Psoas muscle (tissue), 8 donors: ENCODE measurements around the gene MRPL43. TPM values are rescaled to one million over a fixed set of nuclear protein-coding genes. Genes with fewer than 3 reads are reported as not detected.

Source experiments
- ATAC-seq, 4 donors: fragments of 200-7000 bp; cut with Tn5 transposase; one replicate each; pipeline ENCODE4 v1.9.1; 2020; ENCODE audit warnings: moderate library complexity in 3 of 4, mild to moderate bottlenecking in 2 of 4
- DNase-seq, 2 donors: peaks; one replicate each; pipeline ENCODE4 v3.0.0-alpha.2; 2020
- H3K27ac ChIP-seq: fragments of 200-600 bp; one replicate; pipeline ENCODE4 v1.8.0; 2022
- H3K27me3 ChIP-seq, 3 donors: fragments of 200-600 bp in 1 of 3; one replicate each; pipeline versions ENCODE4 v1.6.1 to v1.8.0; 2013 to 2022; ENCODE audit warnings: low read length in 2 of 3, mild to moderate bottlenecking in 2 of 3, moderate library complexity in 1 of 3; ENCODE audit not compliant: insufficient read depth in 3 of 3
- H3K36me3 ChIP-seq, 2 donors: fragments of 200-600 bp in 1 of 2; one replicate each; pipeline versions ENCODE4 v1.6.1 to v1.8.0; 2013 to 2022; ENCODE audit warnings: low read depth in 1 of 2, mild to moderate bottlenecking in 1 of 2, moderate library complexity in 1 of 2; ENCODE audit not compliant: insufficient read depth in 1 of 2
- H3K4me1 ChIP-seq: fragments of 200-600 bp; one replicate; pipeline ENCODE4 v1.8.0; 2022
- H3K4me3 ChIP-seq: fragments of 200-600 bp; one replicate; pipeline ENCODE4 v1.8.0; 2022; ENCODE audit warnings: mild to moderate bottlenecking
- H3K9me3 ChIP-seq: fragments of 200-600 bp; one replicate; pipeline ENCODE4 v1.8.0; 2022
- CTCF ChIP-seq: fragments of 200-600 bp; IDR thresholded peaks from one replicate; pipeline ENCODE4 v1.8.0; 2022; ENCODE audit warnings: antibody characterized with exemption
- WGBS, 3 donors: extraction: QIAGEN DNeasy Blood & Tissue Kit; methylation state at CpG; one replicate each; pipeline versions ENCODE4 v1.1.6 to v1.1.7; 2013; 5-methylcytosine and 5-hydroxymethylcytosine counted together
- intact Hi-C, 2 donors: fragments of 100-400 bp; cut with DNase I; formaldehyde crosslinking; loops; one replicate each; pipeline versions ENCODE4 v1.11.0 to v1.14.2; 2022
- polyA plus RNA-seq, 3 donors: library from polyadenylated mRNA; stranded (reverse); fragments of 200-250 nt; gene quantifications; one replicate each; pipeline ENCODE4 v1.2.3, GENCODE V29; 2013
- total RNA-seq, 4 donors: library from RNA; stranded (reverse); fragmentation: NEBNext Ultra II Directional in 2 of 4; extraction: Animal tissue kit (Norgen Biotek cat#: 25700) in 2 of 4; gene quantifications; one replicate each; pipeline versions ENCODE4 v1.2.1 to v1.2.4, GENCODE V29; 2021 to 2023
- donor health status: healthy with polysubstance abuse.
- donor health status: DM: no; HTN: no; CAD: no; lungs with moderate emphysema.
- donor health status: Bipolar disorder and iron deficiency.
- donor health status: healthy.
- donor health status: DM: yes; HTN: yes; CAD: no.
- donor health status: DM: no; HTN: no; CAD: no.
- donor health status: DM: no; HTN: no; CAD: no.
- donor health status: DM: yes; HTN: yes; CAD: no.

MRPL43 gene
- total and polyA plus RNA-seq, 7 donors = 56.6 to 159 (median 90.1) TPM

- Histone ChIP-seq H3K27me3 (peaks cover 0 to 11% (median 3%) of the 10 kb centered on the region in 3 donors), H3K4me1 (no peaks in the 10 kb centered on the region), H3K27ac (no peak overlapping the region), H3K9me3 (no peaks in the 10 kb centered on the region), H3K4me3 (no peak overlapping the region), H3K36me3 (no peaks in the 10 kb centered on the region)
- peak in 1 of 2 donors; percentile 36 for DNase-seq
- 90 to 94% (median 91%) methylated on average over 15 of the region's 15 CpGs for WGBS, 3 donors
- ATAC-seq = no peak
- intact Hi-C loops = no loop called here
- TF ChIP-seq CTCF = no peak
Measured at GRCh38 chr10:101022967-101023705, 35.8 kb upstream of the MRPL43 start.

GRCh38 chr10:101021692-101022251, 34.5 kb upstream of the MRPL43 start:
- no peaks in the 10 kb centered on the region for H3K36me3 ChIP-seq
- H3K9me3 ChIP-seq = no peaks in the 10 kb centered on the region
- H3K27me3 ChIP-seq = peaks cover 0 to 13% (median 3%) of the 10 kb centered on the region in 3 donors
- intact Hi-C loops = no loop called here
- TF ChIP-seq CTCF = no peak
- 82 to 87% (median 86%) methylated on average over 11 of the region's 11 CpGs for WGBS, 3 donors
- H3K4me1 ChIP-seq = no peaks in the 10 kb centered on the region
- no peak overlapping the region for H3K4me3 ChIP-seq
- DNase-seq = peak in 1 of 2 donors; percentile 31
- no peak overlapping the region for H3K27ac ChIP-seq
- ATAC-seq = no peak

GRCh38 chr10:101021239-101021638, 33.9 kb upstream of the MRPL43 start:
- Histone ChIP-seq H3K4me3 (no peak overlapping the region), H3K36me3 (no peaks in the 10 kb centered on the region), H3K27me3 (peaks cover 0 to 13% (median 3%) of the 10 kb centered on the region in 3 donors), H3K9me3 (no peaks in the 10 kb centered on the region), H3K4me1 (no peaks in the 10 kb centered on the region), H3K27ac (no peak overlapping the region)
- ATAC-seq (no peak), DNase-seq (peak in 1 of 2 donors; percentile 27)
- intact Hi-C loops = no loop called here
- WGBS, 3 donors = 75 to 85% (median 75%) methylated on average over 4 of the region's 4 CpGs
- no peak for TF ChIP-seq CTCF

GRCh38 chr10:101020427-101021075, 33.3 kb upstream of the MRPL43 start:
- DNase-seq = peak in 1 of 2 donors; percentile 31
- Histone ChIP-seq H3K36me3 (no peaks in the 10 kb centered on the region), H3K27ac (no peak overlapping the region), H3K27me3 (peaks cover 0 to 13% (median 5%) of the 10 kb centered on the region in 3 donors), H3K4me3 (no peak overlapping the region), H3K9me3 (no peaks in the 10 kb centered on the region), H3K4me1 (no peaks in the 10 kb centered on the region)
- 88 to 90% (median 90%) methylated on average over 10 of the region's 10 CpGs for WGBS, 3 donors
- intact Hi-C loops = no loop called here
- TF ChIP-seq CTCF = no peak
- ATAC-seq = no peak
